OCI-LY7 (cell line): ENCODE results near the gene CALM3. TPM values are rescaled to one million over a fixed set of nuclear protein-coding genes. Genes with fewer than 3 reads are reported as not detected.

Experiments used
- BruUV-seq: library from RNA; stranded (reverse); fragments of 400-500 nt; replicated peaks from 2 replicates; lab custom pipeline; 2021; lab: Mats Ljungman, UMichigan
- CTCF ChIA-PET: fragments of 300-600 bp; sonication (Branson Sonifier 250); formaldehyde crosslinking; loops from one replicate; lab custom pipeline; 2022; ENCODE audit warnings: antibody characterized with exemption; ENCODE audit not compliant: unreplicated experiment; lab: Charles Lee
- POLR2A ChIA-PET: fragments of 300-600 bp; sonication (Branson Sonifier 250); formaldehyde crosslinking; loops from one replicate; lab custom pipeline; 2022; ENCODE audit warnings: antibody characterized with exemption; lab: Charles Lee
- DNase-seq: peaks from one replicate; pipeline ENCODE4 v3.0.0-alpha.2; 2015; ENCODE audit warnings: low spot score
- H2AFZ ChIP-seq: fragments of 200-600 bp; sonication (generic), shearing (Covaris generic); 2 replicates; pipeline ENCODE4 v1.6.1; 2014; ENCODE audit warnings: mild to moderate bottlenecking, antibody characterized with exemption, low read length, moderate library complexity
- H3K27ac ChIP-seq: fragments of 200-600 bp; sonication (generic); 2 replicates; pipeline ENCODE4 v1.5.1; 2014; ENCODE audit warnings: mixed run types, low read depth, mild to moderate bottlenecking, moderate library complexity, low read length, inconsistent platforms; ENCODE audit not compliant: poor library complexity, severe bottlenecking
- H3K36me3 ChIP-seq: fragments of 200-600 bp; sonication (generic); 2 replicates; pipeline ENCODE4 v1.6.1; 2014; ENCODE audit warnings: mild to moderate bottlenecking, antibody characterized with exemption, low read length, moderate library complexity, mixed read lengths; ENCODE audit not compliant: insufficient read depth
- H3K4me1 ChIP-seq: fragments of 200-600 bp; sonication (generic); 2 replicates; pipeline ENCODE4 v1.5.1; 2014; ENCODE audit warnings: mild to moderate bottlenecking, low read length; ENCODE audit not compliant: insufficient read depth, poor library complexity, severe bottlenecking
- H3K4me2 ChIP-seq: fragments of 200-600 bp; sonication (generic); 2 replicates; pipeline ENCODE4 v1.6.1; 2014; ENCODE audit warnings: mild to moderate bottlenecking, low read length
- H3K4me3 ChIP-seq: fragments of 200-600 bp; sonication (generic); 2 replicates; pipeline ENCODE4 v1.5.1; 2014; ENCODE audit warnings: mild to moderate bottlenecking, low read depth, low read length; ENCODE audit not compliant: poor library complexity, severe bottlenecking
- H3K79me2 ChIP-seq: fragments of 200-600 bp; sonication (generic); 2 replicates; pipeline ENCODE4 v1.6.1; 2016; ENCODE audit warnings: low read depth, mild to moderate bottlenecking, low read length, moderate library complexity, mixed read lengths; ENCODE audit not compliant: insufficient read depth
- H3K9me2 ChIP-seq: fragments of 200-600 bp; sonication (generic); 2 replicates; pipeline ENCODE4 v1.6.1; 2016; ENCODE audit warnings: mild to moderate bottlenecking, low read length, mixed read lengths; ENCODE audit not compliant: insufficient read depth
- H3K9me3 ChIP-seq: fragments of 200-600 bp; sonication (generic); 2 replicates; pipeline ENCODE4 v1.6.1; 2014; ENCODE audit warnings: mild to moderate bottlenecking, mixed run types, low read length, mixed read lengths
- H4K20me1 ChIP-seq: fragments of 200-600 bp; sonication (generic); 2 replicates; pipeline ENCODE4 v1.6.1; 2014; ENCODE audit warnings: mild to moderate bottlenecking, antibody characterized with exemption, low read length, moderate library complexity, mixed read lengths; ENCODE audit not compliant: insufficient read depth
- CTCF ChIP-seq: fragments of 200-600 bp; sonication (generic); conservative IDR thresholded peaks from 2 replicates; pipeline ENCODE4 v1.5.1; 2014; ENCODE audit warnings: mild to moderate bottlenecking, antibody characterized with exemption, low read length, moderate library complexity, mixed read lengths
- EZH2phosphoT487 ChIP-seq: fragments of 200-600 bp; sonication (generic); IDR thresholded peaks from 2 replicates; pipeline ENCODE4 v1.6.1; 2018; ENCODE audit warnings: low read depth, borderline replicate concordance, mild to moderate bottlenecking, mixed run types, antibody characterized with exemption, low read length, moderate library complexity, mixed read lengths
- intact Hi-C: fragments of 100-400 bp; cut with micrococcal nuclease; formaldehyde crosslinking; loops from one replicate; pipeline ENCODE4 v1.10.0; 2022; ENCODE audit not compliant: unreplicated experiment
- total RNA-seq, 2 experiments: library from RNA; depleted of rRNA in 1 of 2; stranded (reverse); fragments of >200 nt in 1 of 2; shearing (Covaris generic) in 1 of 2; gene quantifications; 2 replicates each; pipeline ENCODE4 v1.2.3, GENCODE V29; 2014 to 2022

Gene CALM3
- total RNA-seq, 2 experiments from 2014 or later: 175 to 198 TPM

DNA sequence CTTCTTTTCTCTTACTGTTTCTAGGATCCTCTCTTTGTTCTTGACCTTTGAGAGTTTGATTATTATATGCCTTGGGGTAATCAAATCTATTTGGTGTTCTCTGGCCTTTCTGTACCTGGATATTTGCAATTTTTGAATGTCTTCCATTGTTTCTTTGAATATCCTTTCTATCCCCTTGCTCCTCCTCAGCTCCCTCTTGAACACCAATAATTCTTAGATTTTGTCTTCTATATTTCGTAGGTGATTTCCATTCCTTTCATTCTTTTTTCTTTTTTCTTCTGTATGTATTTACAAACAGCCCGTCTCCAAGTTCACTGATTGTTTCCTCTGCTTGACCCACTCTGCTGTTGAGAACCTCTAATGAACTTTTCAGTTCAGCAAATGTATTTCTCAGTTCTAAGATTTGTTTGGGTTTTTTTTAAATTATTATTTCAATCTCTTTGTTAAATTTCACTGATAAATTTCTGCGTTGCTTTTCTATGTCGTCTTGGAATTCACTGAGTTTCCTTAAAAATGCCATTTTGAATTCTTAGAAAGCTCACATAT, 2.7 kb upstream of the CALM3 start:
- no peaks in the 10 kb centered on the region for H3K9me2 ChIP-seq
- peaks cover 18% of the 10 kb centered on the region for H3K4me1 ChIP-seq
- H3K36me3 ChIP-seq: peaks cover 3% of the 10 kb centered on the region
- CTCF ChIA-PET: interaction anchor here (1.0 kb wide), 1 partner anchor 14 kb away, joined by 3 read pairs; no protein-coding TSS in a partner anchor
- BruUV-seq: no TSS peak
- POLR2A ChIA-PET: no interaction called here
- no peak overlapping the region for H2AFZ ChIP-seq
- TF ChIP-seq CTCF (no peak), EZH2phosphoT487 (no peak)
- H3K79me2 ChIP-seq: peaks cover 21% of the 10 kb centered on the region
- H3K9me3 ChIP-seq: peaks cover 24% of the 10 kb centered on the region
- intact Hi-C loops: no loop called here
- H4K20me1 ChIP-seq: peaks cover 5% of the 10 kb centered on the region; the same call in 1 of the 2 replicates
- H3K4me3 ChIP-seq: no peak overlapping the region
- no peak overlapping the region for H3K27ac ChIP-seq
- DNase-seq: no peak
- no peak overlapping the region for H3K4me2 ChIP-seq

DNA sequence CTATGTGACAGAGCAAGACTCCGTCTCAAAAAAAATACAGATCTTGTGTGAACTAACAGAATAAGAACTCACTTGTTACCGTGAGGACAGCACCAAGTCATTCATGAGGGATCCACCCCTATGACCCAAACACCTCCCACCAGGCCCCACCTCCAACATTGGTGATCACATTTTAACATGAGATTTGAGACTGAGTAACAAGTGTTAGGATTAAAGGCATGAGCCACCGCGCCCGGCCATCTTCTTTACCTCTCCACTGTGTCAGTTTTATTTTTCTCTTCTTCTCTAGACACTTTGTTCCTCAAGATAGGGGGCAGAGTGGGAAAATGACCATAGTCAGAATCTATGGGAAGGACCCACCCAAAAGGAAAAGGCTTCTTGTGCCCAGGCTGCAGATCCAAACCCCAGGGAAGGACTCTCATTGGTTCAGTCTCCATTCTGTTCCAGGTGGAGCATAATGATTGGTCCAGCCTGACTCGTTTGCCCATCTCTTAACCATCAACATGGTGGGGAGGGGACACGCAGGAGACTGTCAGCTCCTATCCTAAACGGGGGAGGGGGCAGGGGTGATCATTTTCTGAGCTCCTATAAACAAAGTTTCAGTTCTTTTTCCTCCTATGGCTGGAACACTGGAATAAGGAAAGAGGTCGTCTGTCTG, 1.3 kb upstream of the CALM3 start:
- Histone ChIP-seq H2AFZ (peak overlapping the region; percentile 74), H3K4me2 (peak overlapping the region; percentile 53), H3K79me2 (peaks cover 35% of the 10 kb centered on the region), H3K4me1 (peaks cover 31% of the 10 kb centered on the region), H3K9me2 (no peaks in the 10 kb centered on the region), H3K27ac (peak overlapping the region; percentile 80), H4K20me1 (peaks cover 13% of the 10 kb centered on the region), H3K4me3 (peak overlapping the region; percentile 96), H3K36me3 (peaks cover 3% of the 10 kb centered on the region), H3K9me3 (peaks cover 24% of the 10 kb centered on the region)
- POLR2A ChIA-PET: interaction anchor here (0.5 to 2.9 kb wide), 4 partner anchors 12 to 306 kb away, joined by 3 to 16 read pairs (median 4); no protein-coding TSS in a partner anchor
- DNase-seq: no peak
- CTCF ChIA-PET: no interaction called here
- intact Hi-C loops: no loop called here
- TF ChIP-seq EZH2phosphoT487 (no peak), CTCF (no peak)
- TSS peak; percentile 60 for BruUV-seq
